ENCODE results near the gene C6orf136. TPM values are rescaled to one million over a fixed set of nuclear protein-coding genes. Genes with fewer than 3 reads are reported as not detected.
A peak's percentile ranks its signal among the peaks of the same experiment; 100 is the strongest.

C6orf136 gene
- total and polyA plus RNA-seq, 9 of the 15 experiments (the other 6 are each of a cell fraction or from before 2014, with no cell fraction given), result 14.1 to 63.1 (median 18.4) TPM

DNA sequence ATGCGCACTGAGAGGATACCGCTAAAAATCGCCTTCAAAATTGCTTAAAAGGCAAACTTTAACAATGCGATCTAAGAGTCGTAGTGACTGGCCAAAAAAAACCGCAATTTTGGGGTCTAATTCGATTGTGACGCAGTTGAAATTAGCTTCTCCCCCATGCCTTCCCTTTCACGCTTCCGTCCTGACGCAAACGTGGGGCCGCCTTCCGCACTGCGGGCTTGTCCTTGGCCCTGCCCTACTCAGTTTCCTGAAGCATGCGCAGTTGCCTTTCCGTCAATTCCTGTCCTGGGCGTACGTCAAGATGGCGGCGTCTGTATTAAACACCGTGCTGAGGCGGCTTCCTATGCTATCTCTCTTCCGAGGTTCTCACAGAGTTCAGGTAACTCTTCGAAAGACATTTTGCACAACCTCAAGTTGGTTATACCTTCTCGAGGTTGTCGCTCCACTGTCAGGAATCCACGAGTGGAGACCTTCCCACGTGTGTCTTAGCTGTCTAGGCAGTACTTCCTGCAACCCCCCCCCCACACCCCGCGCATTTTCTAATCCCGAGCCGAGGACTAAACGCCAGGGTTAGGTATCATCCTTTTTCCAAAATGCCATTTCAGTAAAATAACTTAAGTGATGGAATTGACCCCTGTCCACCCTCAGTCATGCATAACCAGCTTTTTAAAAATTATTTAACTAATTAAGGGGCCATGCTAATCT, 29.2 kb upstream of the C6orf136 start, which contains the start of gene MRPS18B (continued):
- 0 out of 2 replicates have a peak, but pooled peaks have one; percentile 26 for TF ChIP-seq HNRNPUL1 (IDR thresholded peaks at IDR 0.05; ENCODE audit: low read length)
- no peak for TF ChIP-seq ZNF354B (CRISPR knock-in tag; IDR thresholded peaks at IDR 0.05)
- no peak for TF ChIP-seq NFE2L1 (tag; IDR thresholded peaks at IDR 0.05; ENCODE audit: borderline replicate concordance, low read depth)
- peak; percentile 19 for TF ChIP-seq RBBP5 (IDR thresholded peaks at IDR 0.05; ENCODE audit: borderline replicate concordance, insufficient read depth, low read length, poor library complexity, severe bottlenecking)
- TF ChIP-seq MCM2 (IDR thresholded peaks at IDR 0.05; ENCODE audit: low read depth), result no peak
- peak; percentile 19; the same call in 1 of the 2 replicates for TF ChIP-seq KDM2B (CRISPR knock-in tag; IDR thresholded peaks at IDR 0.05)
- 0 out of 2 replicates have a peak, but pooled peaks have one; percentile 27 for TF ChIP-seq ZNF175 (CRISPR knock-in tag; IDR thresholded peaks at IDR 0.05; ENCODE audit: low read depth)
- no peak for TF ChIP-seq NR4A1 (CRISPR knock-in tag; IDR thresholded peaks at IDR 0.05)
- TF ChIP-seq NR4A1 (tag; IDR thresholded peaks at IDR 0.05), result peak; percentile 37
- 0 out of 2 replicates have a peak, but pooled peaks have one; percentile 30 for TF ChIP-seq CBFB (CRISPR knock-in tag; IDR thresholded peaks at IDR 0.05)
- no peak for TF ChIP-seq ZNF764 (CRISPR knock-in tag; IDR thresholded peaks at IDR 0.05; ENCODE audit: low read depth)
- no peak for TF ChIP-seq NFYB (IDR thresholded peaks at IDR 0.05; ENCODE audit: extremely low read depth, insufficient read length)
- no peak for TF ChIP-seq KDM1A (IDR thresholded peaks at IDR 0.05)
- TF ChIP-seq, protein P1, sequence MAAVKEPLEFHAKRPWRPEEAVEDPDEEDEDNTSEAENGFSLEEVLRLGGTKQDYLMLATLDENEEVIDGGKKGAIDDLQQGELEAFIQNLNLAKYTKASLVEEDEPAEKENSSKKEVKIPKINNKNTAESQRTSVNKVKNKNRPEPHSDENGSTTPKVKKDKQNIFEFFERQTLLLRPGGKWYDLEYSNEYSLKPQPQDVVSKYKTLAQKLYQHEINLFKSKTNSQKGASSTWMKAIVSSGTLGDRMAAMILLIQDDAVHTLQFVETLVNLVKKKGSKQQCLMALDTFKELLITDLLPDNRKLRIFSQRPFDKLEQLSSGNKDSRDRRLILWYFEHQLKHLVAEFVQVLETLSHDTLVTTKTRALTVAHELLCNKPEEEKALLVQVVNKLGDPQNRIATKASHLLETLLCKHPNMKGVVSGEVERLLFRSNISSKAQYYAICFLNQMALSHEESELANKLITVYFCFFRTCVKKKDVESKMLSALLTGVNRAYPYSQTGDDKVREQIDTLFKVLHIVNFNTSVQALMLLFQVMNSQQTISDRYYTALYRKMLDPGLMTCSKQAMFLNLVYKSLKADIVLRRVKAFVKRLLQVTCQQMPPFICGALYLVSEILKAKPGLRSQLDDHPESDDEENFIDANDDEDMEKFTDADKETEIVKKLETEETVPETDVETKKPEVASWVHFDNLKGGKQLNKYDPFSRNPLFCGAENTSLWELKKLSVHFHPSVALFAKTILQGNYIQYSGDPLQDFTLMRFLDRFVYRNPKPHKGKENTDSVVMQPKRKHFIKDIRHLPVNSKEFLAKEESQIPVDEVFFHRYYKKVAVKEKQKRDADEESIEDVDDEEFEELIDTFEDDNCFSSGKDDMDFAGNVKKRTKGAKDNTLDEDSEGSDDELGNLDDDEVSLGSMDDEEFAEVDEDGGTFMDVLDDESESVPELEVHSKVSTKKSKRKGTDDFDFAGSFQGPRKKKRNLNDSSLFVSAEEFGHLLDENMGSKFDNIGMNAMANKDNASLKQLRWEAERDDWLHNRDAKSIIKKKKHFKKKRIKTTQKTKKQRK (IDR thresholded peaks at IDR 0.05; ENCODE audit: borderline replicate concordance, low read depth, low read length), result 0 out of 2 replicates have a peak, but pooled peaks have one; percentile 1
- TF ChIP-seq PYGO2 (tag; IDR thresholded peaks at IDR 0.05), result no peak
- no peak for TF ChIP-seq CAMTA2 (CRISPR knock-in tag; conservative IDR thresholded peaks at IDR 0.05)
- TF ChIP-seq SIN3A (IDR thresholded peaks at IDR 0.05; ENCODE audit: borderline replicate concordance in 2 of 2, control insufficient read depth in 1 of 2, low read depth in 2 of 2, low read length in 2 of 2), result peak; percentile 94 to 97; a peak in 3 of 4 replicates
- TF ChIP-seq, protein P2, sequence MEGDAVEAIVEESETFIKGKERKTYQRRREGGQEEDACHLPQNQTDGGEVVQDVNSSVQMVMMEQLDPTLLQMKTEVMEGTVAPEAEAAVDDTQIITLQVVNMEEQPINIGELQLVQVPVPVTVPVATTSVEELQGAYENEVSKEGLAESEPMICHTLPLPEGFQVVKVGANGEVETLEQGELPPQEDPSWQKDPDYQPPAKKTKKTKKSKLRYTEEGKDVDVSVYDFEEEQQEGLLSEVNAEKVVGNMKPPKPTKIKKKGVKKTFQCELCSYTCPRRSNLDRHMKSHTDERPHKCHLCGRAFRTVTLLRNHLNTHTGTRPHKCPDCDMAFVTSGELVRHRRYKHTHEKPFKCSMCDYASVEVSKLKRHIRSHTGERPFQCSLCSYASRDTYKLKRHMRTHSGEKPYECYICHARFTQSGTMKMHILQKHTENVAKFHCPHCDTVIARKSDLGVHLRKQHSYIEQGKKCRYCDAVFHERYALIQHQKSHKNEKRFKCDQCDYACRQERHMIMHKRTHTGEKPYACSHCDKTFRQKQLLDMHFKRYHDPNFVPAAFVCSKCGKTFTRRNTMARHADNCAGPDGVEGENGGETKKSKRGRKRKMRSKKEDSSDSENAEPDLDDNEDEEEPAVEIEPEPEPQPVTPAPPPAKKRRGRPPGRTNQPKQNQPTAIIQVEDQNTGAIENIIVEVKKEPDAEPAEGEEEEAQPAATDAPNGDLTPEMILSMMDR (IDR thresholded peaks at IDR 0.05 in 2 of 3, conservative IDR thresholded peaks at IDR 0.05 in 1 of 3; ENCODE audit: insufficient read depth in 2 of 3, low read depth in 1 of 3, low read length in 3 of 3), result 0 out of 6 replicates have a peak, but pooled peaks of 1 of the 3 experiments have one; percentile 7
- peak; percentile 79 for TF ChIP-seq KDM5B (IDR thresholded peaks at IDR 0.05; ENCODE audit: insufficient replicate concordance, low read depth, low read length)
- TF ChIP-seq TCF3 (CRISPR knock-in tag; IDR thresholded peaks at IDR 0.05), result 0 out of 2 replicates have a peak, but pooled peaks have one; percentile 3
- TF ChIP-seq SUPT5H (IDR thresholded peaks at IDR 0.05), result peak; percentile 83
- 0 out of 2 replicates have a peak, but pooled peaks have one; percentile 48 for TF ChIP-seq GABPB2 (CRISPR knock-in tag; conservative IDR thresholded peaks at IDR 0.05)
- TF ChIP-seq ZFP1 (CRISPR knock-in tag; IDR thresholded peaks at IDR 0.05), result 0 out of 2 replicates have a peak, but pooled peaks have one; percentile 32

All from K562 (cell line).